Dendritic cell treated with granulocyte-macrophage colony-stimulating factor and Interleukin-4, amounts not matched to agents 40 ng/mL and 50 ng/mL, for 4 days (primary cell): ENCODE data around the gene UFSP1.

Experiments
- H3K27ac Mint-ChIP-seq: one replicate; pipeline ENCODE4 v1.8.0; 2022; ENCODE audit warnings: mild to moderate bottlenecking, mixed read lengths
- H3K27me3 Mint-ChIP-seq: one replicate; pipeline ENCODE4 v1.8.0; 2022; ENCODE audit warnings: mild to moderate bottlenecking, mixed read lengths
- H3K36me3 Mint-ChIP-seq: one replicate; pipeline ENCODE4 v1.8.0; 2022; ENCODE audit warnings: low read depth, mixed read lengths
- H3K4me1 Mint-ChIP-seq: one replicate; pipeline ENCODE4 v1.8.0; 2022; ENCODE audit warnings: low read depth, mixed read lengths
- H3K4me3 Mint-ChIP-seq: one replicate; pipeline ENCODE4 v1.8.0; 2022; ENCODE audit warnings: mild to moderate bottlenecking, moderate library complexity, mixed read lengths
- H3K9me3 Mint-ChIP-seq: one replicate; pipeline ENCODE4 v1.8.0; 2022; ENCODE audit warnings: mixed read lengths
- intact Hi-C: fragments of 100-400 bp; cut with micrococcal nuclease; formaldehyde crosslinking; loops from one replicate; pipeline ENCODE4 v1.15.0; 2022

UFSP1 gene

GRCh38 chr7:100902638-100903037 lies 13.1 kb upstream of the UFSP1 start:
- Mint-ChIP-seq H3K4me3 (no peak overlapping the region), H3K27me3 (peaks cover 53% of the 10 kb centered on the region), H3K9me3 (no peaks in the 10 kb centered on the region), H3K4me1 (no peaks in the 10 kb centered on the region), H3K27ac (no peak overlapping the region), H3K36me3 (no peaks in the 10 kb centered on the region)
- intact Hi-C loops, result no loop called here

- intact Hi-C loops, result no loop called here
- Mint-ChIP-seq H3K4me1 (peaks cover 5% of the 10 kb centered on the region), H3K27me3 (peaks cover 59% of the 10 kb centered on the region), H3K36me3 (no peaks in the 10 kb centered on the region), H3K4me3 (no peak overlapping the region), H3K9me3 (no peaks in the 10 kb centered on the region), H3K27ac (no peak overlapping the region)
Measured at GRCh38 chr7:100901921-100902332, 12.4 kb upstream of the UFSP1 start.

DNA sequence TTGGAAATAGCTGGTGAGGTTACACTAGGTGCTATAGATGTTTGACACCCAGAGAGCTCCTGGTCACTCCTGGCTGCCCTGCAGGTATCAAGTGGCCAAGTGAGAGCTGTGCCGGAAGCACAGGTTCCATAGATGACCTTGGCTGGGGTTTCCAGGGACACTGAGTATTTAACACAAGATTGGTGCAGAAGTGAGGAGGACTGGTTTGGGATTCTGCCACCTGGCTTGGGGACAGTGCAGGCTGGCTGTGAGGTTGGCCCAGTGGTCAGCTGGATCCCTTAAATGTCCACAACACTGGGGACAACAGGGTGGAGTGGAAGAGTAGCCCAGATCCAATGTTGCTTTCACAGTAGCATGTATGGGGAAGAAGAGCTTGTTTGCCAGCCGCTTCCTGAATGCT lies 11.5 kb upstream of the UFSP1 start:
- H3K4me3 Mint-ChIP-seq, result no peak overlapping the region
- no peaks in the 10 kb centered on the region for H3K36me3 Mint-ChIP-seq
- H3K27ac Mint-ChIP-seq, result no peak overlapping the region
- intact Hi-C loops, result no loop called here
- H3K27me3 Mint-ChIP-seq, result peaks cover 64% of the 10 kb centered on the region
- no peaks in the 10 kb centered on the region for H3K9me3 Mint-ChIP-seq
- H3K4me1 Mint-ChIP-seq, result peaks cover 10% of the 10 kb centered on the region

- Mint-ChIP-seq H3K27ac (no peak overlapping the region), H3K4me3 (no peak overlapping the region), H3K36me3 (no peaks in the 10 kb centered on the region), H3K9me3 (no peaks in the 10 kb centered on the region), H3K27me3 (peaks cover 72% of the 10 kb centered on the region), H3K4me1 (peaks cover 18% of the 10 kb centered on the region)
- intact Hi-C loops, result loop anchor here (5.0 kb wide), 1 partner anchor 68 kb away; the partner anchor contains the start of gene MUC12
Measured at GRCh38 chr7:100899432-100899831, 9.9 kb upstream of the UFSP1 start.

DNA sequence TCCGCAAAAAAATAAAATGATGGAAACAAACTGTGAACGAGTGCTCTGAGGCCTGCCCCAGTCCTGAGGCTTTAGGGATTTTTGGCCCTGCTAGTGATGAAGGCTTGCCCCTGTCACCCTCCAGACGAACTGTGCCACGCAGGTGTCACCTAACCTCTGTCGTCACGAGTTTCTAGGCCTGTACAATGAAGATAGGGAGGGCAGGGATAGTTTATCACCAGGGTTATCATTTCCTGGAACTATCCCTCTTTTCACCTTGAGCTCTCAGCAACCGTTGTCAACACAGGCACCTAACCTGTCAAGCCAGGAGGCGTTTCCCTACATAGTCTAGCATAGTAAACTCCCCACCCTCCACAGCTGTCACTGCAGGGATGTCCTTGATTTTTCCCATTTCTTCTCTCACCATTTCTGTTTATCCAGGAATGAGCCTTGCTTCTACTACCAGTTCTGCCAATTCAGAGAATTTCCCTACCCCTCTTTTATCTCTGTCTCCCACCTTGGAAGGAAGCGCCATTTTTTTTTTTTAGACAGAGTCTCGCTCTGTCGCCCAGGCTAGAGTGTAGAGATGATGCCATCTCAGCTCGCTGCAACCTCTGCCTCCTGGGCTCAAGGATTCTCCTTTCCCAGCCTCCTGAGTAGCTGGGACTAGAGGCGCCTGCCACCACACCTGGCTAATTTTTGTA lies 8.4 kb upstream of the UFSP1 start:
- H3K27me3 Mint-ChIP-seq, result peaks cover 79% of the 10 kb centered on the region
- intact Hi-C loops, result loop anchor here (5.0 kb wide), 1 partner anchor 69 kb away; the partner anchor contains the start of gene MUC12
- H3K4me3 Mint-ChIP-seq, result no peak overlapping the region
- no peaks in the 10 kb centered on the region for H3K36me3 Mint-ChIP-seq
- peaks cover 18% of the 10 kb centered on the region for H3K4me1 Mint-ChIP-seq
- no peaks in the 10 kb centered on the region for H3K9me3 Mint-ChIP-seq
- no peak overlapping the region for H3K27ac Mint-ChIP-seq

GRCh38 chr7:100896732-100897608 lies 7.5 kb upstream of the UFSP1 start:
- Mint-ChIP-seq H3K9me3 (no peaks in the 10 kb centered on the region), H3K4me1 (peaks cover 18% of the 10 kb centered on the region), H3K4me3 (peak overlapping the region; percentile 41), H3K27ac (no peak overlapping the region), H3K36me3 (no peaks in the 10 kb centered on the region), H3K27me3 (peaks cover 81% of the 10 kb centered on the region)
- intact Hi-C loops, result loop anchor here (5.0 kb wide), 1 partner anchor 70 kb away; the partner anchor contains the start of gene MUC12

- peaks cover 86% of the 10 kb centered on the region for H3K27me3 Mint-ChIP-seq
- H3K27ac Mint-ChIP-seq, result peak overlapping the region; percentile 33
- no peaks in the 10 kb centered on the region for H3K9me3 Mint-ChIP-seq
- peak overlapping the region; percentile 68 for H3K4me3 Mint-ChIP-seq
- H3K36me3 Mint-ChIP-seq, result no peaks in the 10 kb centered on the region
- intact Hi-C loops, result loop anchor here (1.0 to 5.0 kb wide), 2 partner anchors 71 to 163 kb away; partner anchors contain the start of gene MUC12
- H3K4me1 Mint-ChIP-seq, result peaks cover 22% of the 10 kb centered on the region
Measured at GRCh38 chr7:100895956-100896731, 6.6 kb upstream of the UFSP1 start.

- Mint-ChIP-seq H3K9me3 (no peaks in the 10 kb centered on the region), H3K4me3 (peak within 1 kb of the TSS; percentile 68), H3K4me1 (peaks cover 28% of the 10 kb centered on the region), H3K36me3 (no peaks in the 10 kb centered on the region), H3K27me3 (peaks cover 86% of the 10 kb centered on the region), H3K27ac (peak within 1 kb of the TSS; percentile 33)
- intact Hi-C loops, result loop anchor here (1.0 to 5.0 kb wide), 2 partner anchors 72 to 164 kb away; partner anchors contain the start of gene MUC12
Measured at GRCh38 chr7:100895701-100895955, 6.1 kb upstream of the UFSP1 start, which contains the start of gene ACHE. TSS of gene ACHE (minus strand) at chr7:100895888. CDS start at chr7:100894232, 1,656 bp downstream.

- H3K27me3 Mint-ChIP-seq, result peaks cover 88% of the 10 kb centered on the region
Measured at GRCh38 chr7:100894860-100895700, 5.6 kb upstream of the UFSP1 start.

GRCh38 chr7:100893910-100894721 lies 4.6 kb upstream of the UFSP1 start:
- Mint-ChIP-seq H3K27me3 (peaks cover 79% of the 10 kb centered on the region), H3K9me3 (no peaks in the 10 kb centered on the region), H3K4me1 (peaks cover 37% of the 10 kb centered on the region), H3K36me3 (no peaks in the 10 kb centered on the region), H3K4me3 (no peak overlapping the region), H3K27ac (no peak overlapping the region)
- intact Hi-C loops, result loop anchor here (5.0 kb wide), 1 partner anchor 193 kb away; the partner anchor contains the start of gene TRIM56

More at GRCh38 chr7:100894860-100895700, 5.6 kb upstream of the UFSP1 start:
- Mint-ChIP-seq H3K9me3 (no peaks in the 10 kb centered on the region), H3K27ac (no peak overlapping the region), H3K4me1 (peaks cover 33% of the 10 kb centered on the region), H3K36me3 (no peaks in the 10 kb centered on the region), H3K4me3 (peak overlapping the region; percentile 40)
- intact Hi-C loops, result loop anchor here (1.0 to 5.0 kb wide), 3 partner anchors 72 to 192 kb away; partner anchors contain the start of genes MUC12 and TRIM56

DNA sequence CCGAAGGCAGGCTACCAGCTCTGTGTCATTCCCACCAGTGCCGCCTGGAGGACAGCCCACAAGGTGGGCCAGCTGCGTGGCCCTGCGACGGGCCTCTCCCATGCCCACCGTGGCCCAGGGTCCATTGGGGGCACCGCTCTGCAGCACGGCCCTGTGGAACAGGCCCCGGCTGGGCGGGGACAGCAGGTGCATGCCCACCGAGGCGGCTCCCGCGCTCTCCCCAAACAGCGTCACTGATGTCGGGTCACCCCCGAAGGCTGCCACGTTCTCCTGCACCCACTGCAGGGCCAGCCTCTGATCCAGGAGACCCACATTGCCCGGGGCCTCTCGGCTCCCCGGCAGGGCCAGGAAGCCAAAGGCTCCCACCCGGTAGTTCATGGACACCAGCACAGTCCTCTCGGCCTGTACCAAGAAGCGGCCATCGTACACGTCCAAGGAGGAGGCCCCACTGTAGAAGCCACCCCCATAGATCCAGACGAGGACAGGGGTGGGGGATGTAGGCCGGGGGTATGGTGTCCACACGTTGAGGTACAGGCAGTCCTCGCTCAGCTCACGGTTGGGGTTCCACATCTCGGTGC lies 3.9 kb upstream of the UFSP1 start:
- intact Hi-C loops, result loop anchor here (5.0 kb wide), 1 partner anchor 194 kb away; the partner anchor contains the start of gene TRIM56
- H3K9me3 Mint-ChIP-seq, result no peaks in the 10 kb centered on the region
- H3K36me3 Mint-ChIP-seq, result peaks cover 4% of the 10 kb centered on the region
- H3K4me3 Mint-ChIP-seq, result no peak overlapping the region
- H3K27me3 Mint-ChIP-seq, result peaks cover 73% of the 10 kb centered on the region
- no peak overlapping the region for H3K27ac Mint-ChIP-seq
- H3K4me1 Mint-ChIP-seq, result peaks cover 44% of the 10 kb centered on the region
